ENCODE data around the gene CTXND1. TPM values are rescaled to one million over a fixed set of nuclear protein-coding genes. Genes with fewer than 3 reads are reported as not detected.

CTXND1 gene
- total and polyA plus RNA-seq, 2 donors (not counting 1 experiment from before 2014, with no cell fraction given): under 0.01 to 0.01 TPM

DNA sequence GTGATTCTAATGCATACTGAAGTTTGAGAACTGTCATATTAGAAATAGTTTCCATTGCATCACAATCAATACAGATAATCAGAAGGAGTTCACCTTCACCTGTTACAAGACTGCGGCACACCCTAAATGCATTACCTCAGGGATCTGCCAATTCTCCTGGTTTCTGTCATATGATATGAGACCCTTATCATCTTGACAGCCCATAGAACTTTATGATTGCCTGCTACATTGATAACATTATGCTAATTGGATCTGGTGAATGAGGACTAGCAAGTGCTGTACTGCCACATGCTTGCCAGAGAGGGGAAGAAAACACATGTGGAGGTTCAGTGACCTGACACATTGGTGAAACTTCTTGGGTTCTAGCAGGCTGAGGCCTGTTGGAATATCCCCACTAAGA is 57.8 kb downstream of the CTXND1 start:
- no peak overlapping the region for H3K4me3 ChIP-seq (replicated peaks in 1 of 4; ENCODE audit: control extremely low read depth in 1 of 4, insufficient read depth in 1 of 4, low read depth in 3 of 4, low read length in 4 of 4)

GRCh38 chr15:80191897-80192595 is 60.0 kb downstream of the CTXND1 start:
- no peak overlapping the region for H3K9ac ChIP-seq (ENCODE audit: insufficient read depth, low read length)
- DNase-seq (ENCODE audit: low read depth in 2 of 2): no peak
- H2AFZ ChIP-seq (ENCODE audit: low read length): no peak overlapping the region
- H3K27ac ChIP-seq (ENCODE audit: insufficient read depth, low read length): no peak overlapping the region
- no peaks in the 10 kb centered on the region for H3K9me3 ChIP-seq (ENCODE audit: control insufficient read depth, insufficient read depth, low read depth, low read length)
- H4K20me1 ChIP-seq (ENCODE audit: control insufficient read depth, extremely low read depth, insufficient read depth, low read length): no peaks in the 10 kb centered on the region
- H3K4me2 ChIP-seq (ENCODE audit: extremely low read depth, insufficient read depth, low read length): no peak overlapping the region
- H3K79me2 ChIP-seq (ENCODE audit: control insufficient read depth, insufficient read depth, low read length): no peaks in the 10 kb centered on the region
- H3K27me3 ChIP-seq (ENCODE audit: control insufficient read depth, insufficient read depth, low read length): no peaks in the 10 kb centered on the region
- no peaks in the 10 kb centered on the region for H3K4me1 ChIP-seq (ENCODE audit: control insufficient read depth, extremely low read depth, insufficient read depth, low read length)
- no peak for TF ChIP-seq EZH2 (IDR thresholded peaks at IDR 0.05; ENCODE audit: low read length, missing control alignments)
- no peak for TF ChIP-seq CTCF (conservative IDR thresholded peaks at IDR 0.05 in 1 of 2, IDR thresholded peaks at IDR 0.05 in 1 of 2; ENCODE audit: low read depth in 1 of 2, low read length in 2 of 2)
- H3K36me3 ChIP-seq (ENCODE audit: control insufficient read depth, insufficient read depth, low read length): no peaks in the 10 kb centered on the region
- no peak overlapping the region for H3K4me3 ChIP-seq (replicated peaks in 1 of 4; ENCODE audit: control extremely low read depth in 1 of 4, insufficient read depth in 1 of 4, low read depth in 3 of 4, low read length in 4 of 4)

More for the DNA sequence above, 57.8 kb downstream of the CTXND1 start:
- DNase-seq (ENCODE audit: low read depth in 2 of 2): no peak
- Histone ChIP-seq H3K27me3 (ENCODE audit: control insufficient read depth, insufficient read depth, low read length) (no peaks in the 10 kb centered on the region), H3K27ac (ENCODE audit: insufficient read depth, low read length) (no peak overlapping the region), H3K79me2 (ENCODE audit: control insufficient read depth, insufficient read depth, low read length) (no peaks in the 10 kb centered on the region), H3K4me1 (ENCODE audit: control insufficient read depth, extremely low read depth, insufficient read depth, low read length) (no peaks in the 10 kb centered on the region), H3K36me3 (ENCODE audit: control insufficient read depth, insufficient read depth, low read length) (no peaks in the 10 kb centered on the region), H3K9me3 (ENCODE audit: control insufficient read depth, insufficient read depth, low read depth, low read length) (no peaks in the 10 kb centered on the region), H3K9ac (ENCODE audit: insufficient read depth, low read length) (no peak overlapping the region), H4K20me1 (ENCODE audit: control insufficient read depth, extremely low read depth, insufficient read depth, low read length) (no peaks in the 10 kb centered on the region), H3K4me2 (ENCODE audit: extremely low read depth, insufficient read depth, low read length) (no peak overlapping the region), H2AFZ (ENCODE audit: low read length) (no peak overlapping the region)
- TF ChIP-seq CTCF (conservative IDR thresholded peaks at IDR 0.05 in 1 of 2, IDR thresholded peaks at IDR 0.05 in 1 of 2; ENCODE audit: low read depth in 1 of 2, low read length in 2 of 2) (no peak), EZH2 (IDR thresholded peaks at IDR 0.05; ENCODE audit: low read length, missing control alignments) (no peak)

GRCh38 chr15:80191198-80191597 is 60.8 kb downstream of the CTXND1 start:
- no peaks in the 10 kb centered on the region for H3K79me2 ChIP-seq (ENCODE audit: control insufficient read depth, insufficient read depth, low read length)
- TF ChIP-seq CTCF (conservative IDR thresholded peaks at IDR 0.05 in 1 of 2, IDR thresholded peaks at IDR 0.05 in 1 of 2; ENCODE audit: low read depth in 1 of 2, low read length in 2 of 2): no peak
- TF ChIP-seq EZH2 (IDR thresholded peaks at IDR 0.05; ENCODE audit: low read length, missing control alignments): no peak
- H3K27me3 ChIP-seq (ENCODE audit: control insufficient read depth, insufficient read depth, low read length): no peaks in the 10 kb centered on the region
- no peak overlapping the region for H3K4me2 ChIP-seq (ENCODE audit: extremely low read depth, insufficient read depth, low read length)
- peaks cover under 1% of the 10 kb centered on the region for H3K36me3 ChIP-seq (ENCODE audit: control insufficient read depth, insufficient read depth, low read length)
- H3K27ac ChIP-seq (ENCODE audit: insufficient read depth, low read length): no peak overlapping the region
- H4K20me1 ChIP-seq (ENCODE audit: control insufficient read depth, extremely low read depth, insufficient read depth, low read length): no peaks in the 10 kb centered on the region
- no peak overlapping the region for H3K9ac ChIP-seq (ENCODE audit: insufficient read depth, low read length)
- H3K4me3 ChIP-seq (replicated peaks in 1 of 4; ENCODE audit: control extremely low read depth in 1 of 4, insufficient read depth in 1 of 4, low read depth in 3 of 4, low read length in 4 of 4): no peak overlapping the region
- no peak for DNase-seq (ENCODE audit: low read depth in 2 of 2)
- no peaks in the 10 kb centered on the region for H3K9me3 ChIP-seq (ENCODE audit: control insufficient read depth, insufficient read depth, low read depth, low read length)
- no peaks in the 10 kb centered on the region for H3K4me1 ChIP-seq (ENCODE audit: control insufficient read depth, extremely low read depth, insufficient read depth, low read length)
- no peak overlapping the region for H2AFZ ChIP-seq (ENCODE audit: low read length)

Measured in fibroblast of lung (primary cell).